ENCODE results near the gene MTM1. TPM values are rescaled to one million over a fixed set of nuclear protein-coding genes. Genes with fewer than 3 reads are reported as not detected.

The MTM1 gene
- total and polyA plus RNA-seq, 2 experiments from 2014 or later, result 3.2 to 8.7 TPM

GRCh38 chrX:150644422-150644821 is 76.0 kb downstream of the MTM1 start:
- Mint-ChIP-seq H3K9me3 (no peaks in the 10 kb centered on the region), H3K27ac (no peak overlapping the region), H3K27me3 (ENCODE audit: insufficient read depth, low read depth, poor library complexity) (no peaks in the 10 kb centered on the region), H3K36me3 (ENCODE audit: low read depth) (no peaks in the 10 kb centered on the region), H3K4me1 (peaks cover 4% of the 10 kb centered on the region; the same call in 2 of the 3 replicates), H3K4me3 (no peak overlapping the region)
- no peak overlapping the region for H3K4me2 ChIP-seq
- TF ChIP-seq ZNF114 (CRISPR knock-in tag; IDR thresholded peaks at IDR 0.05) (no peak), STAT1 (IDR thresholded peaks at IDR 0.05; ENCODE audit: unreplicated experiment) (no peak), JUNB (IDR thresholded peaks at IDR 0.05; ENCODE audit: unreplicated experiment) (no peak), EZH2phosphoT487 (IDR thresholded peaks at IDR 0.05; ENCODE audit: unreplicated experiment) (no peak), CREB1 (CRISPR knock-in tag; IDR thresholded peaks at IDR 0.05; ENCODE audit: low read depth) (no peak), POLR2AphosphoS5 (IDR thresholded peaks at IDR 0.05; ENCODE audit: low read depth) (no peak), EZH2 (IDR thresholded peaks at IDR 0.05; ENCODE audit: low read depth, unreplicated experiment) (no peak), REST (IDR thresholded peaks at IDR 0.05; ENCODE audit: unreplicated experiment) (no peak), CTCF (conservative IDR thresholded peaks at IDR 0.05; ENCODE audit: low read depth in 2 of 2) (no peak), ZNF331 (CRISPR knock-in tag; IDR thresholded peaks at IDR 0.05; ENCODE audit: low read depth) (no peak), NANOG (IDR thresholded peaks at IDR 0.05; ENCODE audit: borderline replicate concordance) (no peak)
- TF ChIP-seq, protein P1, sequence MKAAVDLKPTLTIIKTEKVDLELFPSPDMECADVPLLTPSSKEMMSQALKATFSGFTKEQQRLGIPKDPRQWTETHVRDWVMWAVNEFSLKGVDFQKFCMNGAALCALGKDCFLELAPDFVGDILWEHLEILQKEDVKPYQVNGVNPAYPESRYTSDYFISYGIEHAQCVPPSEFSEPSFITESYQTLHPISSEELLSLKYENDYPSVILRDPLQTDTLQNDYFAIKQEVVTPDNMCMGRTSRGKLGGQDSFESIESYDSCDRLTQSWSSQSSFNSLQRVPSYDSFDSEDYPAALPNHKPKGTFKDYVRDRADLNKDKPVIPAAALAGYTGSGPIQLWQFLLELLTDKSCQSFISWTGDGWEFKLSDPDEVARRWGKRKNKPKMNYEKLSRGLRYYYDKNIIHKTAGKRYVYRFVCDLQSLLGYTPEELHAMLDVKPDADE (IDR thresholded peaks at IDR 0.05), result no peak
- TF ChIP-seq, protein P2, sequence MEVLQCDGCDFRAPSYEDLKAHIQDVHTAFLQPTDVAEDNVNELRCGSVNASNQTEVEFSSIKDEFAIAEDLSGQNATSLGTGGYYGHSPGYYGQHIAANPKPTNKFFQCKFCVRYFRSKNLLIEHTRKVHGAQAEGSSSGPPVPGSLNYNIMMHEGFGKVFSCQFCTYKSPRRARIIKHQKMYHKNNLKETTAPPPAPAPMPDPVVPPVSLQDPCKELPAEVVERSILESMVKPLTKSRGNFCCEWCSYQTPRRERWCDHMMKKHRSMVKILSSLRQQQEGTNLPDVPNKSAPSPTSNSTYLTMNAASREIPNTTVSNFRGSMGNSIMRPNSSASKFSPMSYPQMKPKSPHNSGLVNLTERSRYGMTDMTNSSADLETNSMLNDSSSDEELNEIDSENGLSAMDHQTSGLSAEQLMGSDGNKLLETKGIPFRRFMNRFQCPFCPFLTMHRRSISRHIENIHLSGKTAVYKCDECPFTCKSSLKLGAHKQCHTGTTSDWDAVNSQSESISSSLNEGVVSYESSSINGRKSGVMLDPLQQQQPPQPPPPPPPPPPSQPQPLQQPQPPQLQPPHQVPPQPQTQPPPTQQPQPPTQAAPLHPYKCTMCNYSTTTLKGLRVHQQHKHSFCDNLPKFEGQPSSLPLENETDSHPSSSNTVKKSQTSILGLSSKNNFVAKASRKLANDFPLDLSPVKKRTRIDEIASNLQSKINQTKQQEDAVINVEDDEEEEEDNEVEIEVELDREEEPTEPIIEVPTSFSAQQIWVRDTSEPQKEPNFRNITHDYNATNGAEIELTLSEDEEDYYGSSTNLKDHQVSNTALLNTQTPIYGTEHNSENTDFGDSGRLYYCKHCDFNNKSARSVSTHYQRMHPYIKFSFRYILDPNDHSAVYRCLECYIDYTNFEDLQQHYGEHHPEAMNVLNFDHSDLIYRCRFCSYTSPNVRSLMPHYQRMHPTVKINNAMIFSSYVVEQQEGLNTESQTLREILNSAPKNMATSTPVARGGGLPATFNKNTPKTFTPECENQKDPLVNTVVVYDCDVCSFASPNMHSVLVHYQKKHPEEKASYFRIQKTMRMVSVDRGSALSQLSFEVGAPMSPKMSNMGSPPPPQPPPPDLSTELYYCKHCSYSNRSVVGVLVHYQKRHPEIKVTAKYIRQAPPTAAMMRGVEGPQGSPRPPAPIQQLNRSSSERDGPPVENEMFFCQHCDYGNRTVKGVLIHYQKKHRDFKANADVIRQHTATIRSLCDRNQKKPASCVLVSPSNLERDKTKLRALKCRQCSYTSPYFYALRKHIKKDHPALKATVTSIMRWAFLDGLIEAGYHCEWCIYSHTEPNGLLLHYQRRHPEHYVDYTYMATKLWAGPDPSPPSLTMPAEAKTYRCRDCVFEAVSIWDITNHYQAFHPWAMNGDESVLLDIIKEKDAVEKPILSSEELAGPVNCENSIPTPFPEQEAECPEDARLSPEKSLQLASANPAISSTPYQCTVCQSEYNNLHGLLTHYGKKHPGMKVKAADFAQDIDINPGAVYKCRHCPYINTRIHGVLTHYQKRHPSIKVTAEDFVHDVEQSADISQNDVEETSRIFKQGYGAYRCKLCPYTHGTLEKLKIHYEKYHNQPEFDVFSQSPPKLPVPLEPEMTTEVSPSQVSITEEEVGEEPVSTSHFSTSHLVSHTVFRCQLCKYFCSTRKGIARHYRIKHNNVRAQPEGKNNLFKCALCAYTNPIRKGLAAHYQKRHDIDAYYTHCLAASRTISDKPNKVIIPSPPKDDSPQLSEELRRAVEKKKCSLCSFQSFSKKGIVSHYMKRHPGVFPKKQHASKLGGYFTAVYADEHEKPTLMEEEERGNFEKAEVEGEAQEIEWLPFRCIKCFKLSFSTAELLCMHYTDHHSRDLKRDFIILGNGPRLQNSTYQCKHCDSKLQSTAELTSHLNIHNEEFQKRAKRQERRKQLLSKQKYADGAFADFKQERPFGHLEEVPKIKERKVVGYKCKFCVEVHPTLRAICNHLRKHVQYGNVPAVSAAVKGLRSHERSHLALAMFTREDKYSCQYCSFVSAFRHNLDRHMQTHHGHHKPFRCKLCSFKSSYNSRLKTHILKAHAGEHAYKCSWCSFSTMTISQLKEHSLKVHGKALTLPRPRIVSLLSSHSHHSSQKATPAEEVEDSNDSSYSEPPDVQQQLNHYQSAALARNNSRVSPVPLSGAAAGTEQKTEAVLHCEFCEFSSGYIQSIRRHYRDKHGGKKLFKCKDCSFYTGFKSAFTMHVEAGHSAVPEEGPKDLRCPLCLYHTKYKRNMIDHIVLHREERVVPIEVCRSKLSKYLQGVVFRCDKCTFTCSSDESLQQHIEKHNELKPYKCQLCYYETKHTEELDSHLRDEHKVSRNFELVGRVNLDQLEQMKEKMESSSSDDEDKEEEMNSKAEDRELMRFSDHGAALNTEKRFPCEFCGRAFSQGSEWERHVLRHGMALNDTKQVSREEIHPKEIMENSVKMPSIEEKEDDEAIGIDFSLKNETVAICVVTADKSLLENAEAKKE (CRISPR knock-in tag; IDR thresholded peaks at IDR 0.05), result no peak
- no peak for DNase-seq (ENCODE audit: low spot score)
- H2AFZ ChIP-seq, result no peak overlapping the region
- H3K36me3 ChIP-seq (ENCODE audit: insufficient read depth), result no peaks in the 10 kb centered on the region
- no peaks in the 10 kb centered on the region for H3K79me2 ChIP-seq (replicated peaks; ENCODE audit: insufficient read depth)
- no peaks in the 10 kb centered on the region for H3K27me3 ChIP-seq (ENCODE audit: insufficient read depth)
- no peak overlapping the region for H3K4me3 ChIP-seq
- no peaks in the 10 kb centered on the region for H3K4me1 ChIP-seq (ENCODE audit: insufficient read depth)
- no peaks in the 10 kb centered on the region for H3K9me2 ChIP-seq (ENCODE audit: insufficient read depth)
- H4K20me1 ChIP-seq (replicated peaks; ENCODE audit: insufficient read depth), result no peaks in the 10 kb centered on the region
- H3K27ac ChIP-seq (ENCODE audit: low read depth), result no peak overlapping the region
- H3F3A ChIP-seq (replicated peaks; ENCODE audit: low read depth), result no peaks in the 10 kb centered on the region
- no peak for ATAC-seq
